D721Med (cell line): ENCODE results near the gene SLC23A3.

ENCODE experiments used
- DNase-seq: peaks from one replicate; pipeline ENCODE4 v3.0.0; 2011; ENCODE audit warnings: low spot score; ENCODE audit not compliant: insufficient read length
- FAIRE-seq: peaks from 2 replicates; lab custom pipeline; 2011; peaks lifted over from hg19 to GRCh38; lab: Jason Lieb, UNC
- CTCF ChIP-seq: IDR thresholded peaks from 2 replicates; pipeline ENCODE4 v1.5.1; 2012; ENCODE audit warnings: mild to moderate bottlenecking, control low read depth; ENCODE audit not compliant: insufficient read depth; ENCODE audit errors: missing control alignments

Gene SLC23A3

GRCh38 chr2:219155054-219155644 lies 14.7 kb downstream of the SLC23A3 start:
- peak; percentile 42 for DNase-seq
- FAIRE-seq: no peak

GRCh38 chr2:219149667-219150066 lies 20.2 kb downstream of the SLC23A3 start:
- FAIRE-seq (no peak), DNase-seq (no peak)
- no peak for TF ChIP-seq CTCF

More at GRCh38 chr2:219155054-219155644, 14.7 kb downstream of the SLC23A3 start:
- TF ChIP-seq CTCF: peak; percentile 65

- no peak for TF ChIP-seq CTCF
- DNase-seq (no peak), FAIRE-seq (no peak)
These were observed 27.5 kb downstream of the SLC23A3 start for GRCh38 chr2:219142329-219142728.

- DNase-seq: no peak
- no peak for FAIRE-seq
- TF ChIP-seq CTCF: no peak
These were observed 29.1 kb downstream of the SLC23A3 start for GRCh38 chr2:219140722-219141121.

GRCh38 chr2:219133976-219134375 lies 35.9 kb downstream of the SLC23A3 start:
- FAIRE-seq: no peak
- TF ChIP-seq CTCF: no peak
- DNase-seq: no peak

- no peak for DNase-seq
- FAIRE-seq: no peak
- TF ChIP-seq CTCF: no peak
These were observed 38.1 kb downstream of the SLC23A3 start for GRCh38 chr2:219131744-219132143.

GRCh38 chr2:219131327-219131726 lies 38.5 kb downstream of the SLC23A3 start:
- FAIRE-seq (no peak), DNase-seq (no peak)
- no peak for TF ChIP-seq CTCF
